ENCODE data around the gene ATG10. TPM values are rescaled to one million over a fixed set of nuclear protein-coding genes. Genes with fewer than 3 reads are reported as not detected.

ATG10 gene
- total RNA-seq, 5 donors from 2014 or later (not counting 1 experiment from before 2014, with no cell fraction given): 3.9 to 7.8 (median 6.6) TPM

- peak; percentile 72 to 92 (median 80) for DNase-seq
- no peaks in the 10 kb centered on the region for H3K9me3 ChIP-seq
- no peaks in the 10 kb centered on the region for H3K27me3 ChIP-seq (replicated peaks in 1 of 2; ENCODE audit: control insufficient read depth in 2 of 2, extremely low read depth in 1 of 2, insufficient read depth in 2 of 2, low read length in 1 of 2)
- Mint-ChIP-seq H3K27me3 (no peaks in the 10 kb centered on the region), H3K4me1 (peaks cover 35 to 53% (median 40%) of the 10 kb centered on the region in 3 donors), H3K9me3 (no peaks in the 10 kb centered on the region), H3K27ac (peak within 1 kb of the TSS; percentile 100), H3K36me3 (peaks cover 37% of the 10 kb centered on the region), H3K4me3 (peak within 1 kb of the TSS; percentile 91 to 97 (median 94))
- WGBS (ENCODE audit: insufficient coverage): 0% methylated on average over 51 of the region's 60 CpGs
- peak within 1 kb of the TSS; percentile 68 for H3K27ac ChIP-seq (ENCODE audit: low read length)
- peak within 1 kb of the TSS; percentile 69 to 87 for H3K4me3 ChIP-seq (ENCODE audit: control insufficient read depth in 1 of 2, extremely low read depth in 1 of 2, low read length in 1 of 2)
- peaks cover 3 to 25% of the 10 kb centered on the region in 2 donors for H3K36me3 ChIP-seq (ENCODE audit: control insufficient read depth in 2 of 2, extremely low read depth in 1 of 2, insufficient read depth in 1 of 2, low read length in 1 of 2)
- CTCF ChIA-PET: interaction anchor here in 1 of 2 donors (0.6 to 0.9 kb wide), 2 partner anchors 426 to 1005 kb away, joined by 3 to 4 read pairs; no protein-coding TSS in a partner anchor
- POLR2A ChIA-PET: interaction anchor here (0.6 kb wide), 5 partner anchors 42 to 1624 kb away, joined by 3 to 9 read pairs (median 5); partner anchors contain the start of genes DHFR (in 2 of the 2), MSH3 (in 1 of the 2) and ZCCHC9 (in 1 of the 2)
- peaks cover 4 to 17% of the 10 kb centered on the region in 2 experiments for H3K4me1 ChIP-seq (ENCODE audit: control insufficient read depth in 1 of 2, extremely low read depth in 1 of 2, insufficient read depth in 2 of 2, low read length in 2 of 2)
- ATAC-seq (replicated peaks in 1 of 4): peak; percentile 93 to 95 (median 94)
These were observed 306.3 kb downstream of the ATG10 start, which contains the start of gene RPS23 for GRCh38 chr5:82277987-82278710. Gene RPS23, minus strand, starts transcription at chr5:82278354. Its CDS starts 31 bp downstream, at chr5:82278323.

DNA sequence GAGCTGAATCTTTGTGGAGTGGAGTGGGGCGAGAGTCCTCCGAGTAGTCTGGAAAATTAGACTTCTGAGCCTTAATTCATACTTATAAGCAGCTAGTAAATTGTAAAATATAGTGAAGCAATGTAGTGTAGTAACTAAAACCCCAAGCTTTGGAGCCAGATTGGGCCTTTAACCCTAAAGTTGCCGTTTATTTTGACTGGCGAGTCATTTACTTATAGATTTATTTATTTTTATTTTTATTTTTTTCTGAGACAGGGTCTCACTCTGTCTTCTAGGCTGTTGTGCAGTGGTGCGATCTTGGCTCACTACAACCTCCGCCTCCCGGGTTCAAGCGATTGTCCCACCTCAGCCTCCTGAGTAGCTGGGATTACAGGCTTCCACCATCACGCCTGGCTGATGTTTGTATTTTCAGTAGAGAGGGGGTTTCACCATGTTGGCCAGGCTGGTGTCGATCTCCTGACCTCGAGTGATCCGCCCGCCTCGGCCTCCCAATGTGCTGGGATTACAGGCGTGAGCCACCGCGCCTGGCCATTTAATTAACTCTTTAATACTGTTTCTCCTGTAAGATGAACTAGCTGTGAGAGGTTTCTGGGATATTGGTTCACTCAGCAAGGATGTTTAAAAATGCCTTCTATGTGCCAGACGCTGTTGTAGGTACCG, 307.0 kb downstream of the ATG10 start:
- Histone ChIP-seq H3K9me3 (no peaks in the 10 kb centered on the region), H3K27ac (ENCODE audit: low read length) (peak overlapping the region; percentile 68), H3K36me3 (ENCODE audit: control insufficient read depth in 2 of 2, extremely low read depth in 1 of 2, insufficient read depth in 1 of 2, low read length in 1 of 2) (peaks cover 3 to 25% of the 10 kb centered on the region in 2 donors), H3K4me1 (ENCODE audit: control insufficient read depth in 1 of 2, extremely low read depth in 1 of 2, insufficient read depth in 2 of 2, low read length in 2 of 2) (peaks cover 4 to 17% of the 10 kb centered on the region in 2 experiments), H3K27me3 (replicated peaks in 1 of 2; ENCODE audit: control insufficient read depth in 2 of 2, extremely low read depth in 1 of 2, insufficient read depth in 2 of 2, low read length in 1 of 2) (no peaks in the 10 kb centered on the region), H3K4me3 (ENCODE audit: control insufficient read depth in 1 of 2, extremely low read depth in 1 of 2, low read length in 1 of 2) (peak overlapping the region; percentile 69 to 87)
- 96% methylated on average over 4 of the region's 19 CpGs for WGBS (ENCODE audit: insufficient coverage)
- Mint-ChIP-seq H3K27ac (peak overlapping the region; percentile 100), H3K36me3 (peaks cover 30% of the 10 kb centered on the region), H3K4me1 (peaks cover 32 to 48% (median 40%) of the 10 kb centered on the region in 3 donors), H3K4me3 (peak overlapping the region; percentile 91 to 97 (median 94)), H3K9me3 (no peaks in the 10 kb centered on the region), H3K27me3 (no peaks in the 10 kb centered on the region)
- ChIA-PET POLR2A (interaction anchor here (0.6 kb wide), 4 partner anchors 18 to 977 kb away, joined by 3 to 9 read pairs (median 5); partner anchors contain the start of gene ZCCHC9 (in 1 of the 2)), CTCF (interaction anchor here in 1 of 2 donors (0.6 to 0.9 kb wide), 2 partner anchors 427 to 1083 kb away, joined by 3 read pairs; no protein-coding TSS in a partner anchor)
- ATAC-seq (replicated peaks in 1 of 4): no peak
- DNase-seq: no peak

GRCh38 chr5:82283893-82284292, 312.1 kb downstream of the ATG10 start:
- Mint-ChIP-seq H3K4me3 (no peak overlapping the region), H3K9me3 (no peaks in the 10 kb centered on the region), H3K27me3 (no peaks in the 10 kb centered on the region), H3K4me1 (peaks cover 4 to 10% (median 10%) of the 10 kb centered on the region in 3 donors), H3K27ac (no peak overlapping the region), H3K36me3 (no peaks in the 10 kb centered on the region)
- Histone ChIP-seq H3K9me3 (no peaks in the 10 kb centered on the region), H3K36me3 (ENCODE audit: control insufficient read depth in 2 of 2, extremely low read depth in 1 of 2, insufficient read depth in 1 of 2, low read length in 1 of 2) (no peaks in the 10 kb centered on the region), H3K27ac (ENCODE audit: low read length) (no peak overlapping the region), H3K27me3 (replicated peaks in 1 of 2; ENCODE audit: control insufficient read depth in 2 of 2, extremely low read depth in 1 of 2, insufficient read depth in 2 of 2, low read length in 1 of 2) (no peaks in the 10 kb centered on the region), H3K4me3 (ENCODE audit: control insufficient read depth in 1 of 2, extremely low read depth in 1 of 2, low read length in 1 of 2) (no peak overlapping the region), H3K4me1 (ENCODE audit: control insufficient read depth in 1 of 2, extremely low read depth in 1 of 2, insufficient read depth in 2 of 2, low read length in 2 of 2) (peaks cover 0 to 3% of the 10 kb centered on the region in 2 experiments)
- POLR2A ChIA-PET: no interaction called here
- CTCF ChIA-PET: no interaction called here
- ATAC-seq (replicated peaks in 1 of 4) (no peak), DNase-seq (no peak)
- WGBS (ENCODE audit: insufficient coverage): no CpG with 5 or more reads among the region's 2 CpGs

GRCh38 chr5:82285206-82285605, 313.4 kb downstream of the ATG10 start:
- no peaks in the 10 kb centered on the region for H3K36me3 ChIP-seq (ENCODE audit: control insufficient read depth in 2 of 2, extremely low read depth in 1 of 2, insufficient read depth in 1 of 2, low read length in 1 of 2)
- Mint-ChIP-seq H3K27me3 (no peaks in the 10 kb centered on the region), H3K9me3 (no peaks in the 10 kb centered on the region), H3K36me3 (no peaks in the 10 kb centered on the region), H3K4me3 (no peak overlapping the region), H3K4me1 (peaks cover 0 to 1% (median 0%) of the 10 kb centered on the region in 3 donors), H3K27ac (no peak overlapping the region)
- WGBS (ENCODE audit: insufficient coverage): 88% methylated on average over 3 of the region's 6 CpGs
- no peaks in the 10 kb centered on the region for H3K9me3 ChIP-seq
- no peaks in the 10 kb centered on the region for H3K27me3 ChIP-seq (replicated peaks in 1 of 2; ENCODE audit: control insufficient read depth in 2 of 2, extremely low read depth in 1 of 2, insufficient read depth in 2 of 2, low read length in 1 of 2)
- ChIA-PET CTCF (no interaction called here), POLR2A (no interaction called here)
- H3K4me3 ChIP-seq (ENCODE audit: control insufficient read depth in 1 of 2, extremely low read depth in 1 of 2, low read length in 1 of 2): no peak overlapping the region
- no peak overlapping the region for H3K27ac ChIP-seq (ENCODE audit: low read length)
- DNase-seq (no peak), ATAC-seq (replicated peaks in 1 of 4) (no peak)
- H3K4me1 ChIP-seq (ENCODE audit: control insufficient read depth in 1 of 2, extremely low read depth in 1 of 2, insufficient read depth in 2 of 2, low read length in 2 of 2): no peaks in the 10 kb centered on the region

DNA sequence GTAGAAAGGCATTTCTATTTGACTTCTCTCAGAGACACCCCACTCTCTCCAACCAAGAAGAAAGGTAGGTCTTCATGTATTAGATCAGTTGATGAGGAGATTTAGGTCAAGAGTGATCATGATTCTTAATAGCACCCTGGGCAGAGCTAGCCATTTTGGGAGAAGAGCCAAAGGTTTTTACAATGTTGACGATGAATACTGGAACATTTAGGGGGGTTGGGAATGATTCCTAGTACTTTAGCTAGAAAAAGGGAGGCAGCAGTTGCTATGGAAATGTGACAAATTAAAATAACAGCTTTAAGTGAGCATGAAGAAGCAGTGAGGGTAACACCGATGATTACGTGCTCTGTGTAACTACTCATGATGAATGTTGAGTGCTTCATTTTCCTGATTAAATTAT, 315.8 kb downstream of the ATG10 start:
- Mint-ChIP-seq H3K27ac (no peak overlapping the region), H3K4me3 (no peak overlapping the region), H3K4me1 (no peaks in the 10 kb centered on the region), H3K27me3 (no peaks in the 10 kb centered on the region), H3K36me3 (no peaks in the 10 kb centered on the region), H3K9me3 (no peaks in the 10 kb centered on the region)
- ChIA-PET CTCF (interaction anchor here in 1 of 2 donors (0.7 kb wide), 1 partner anchor 10 kb away, joined by 4 read pairs; no protein-coding TSS in a partner anchor), POLR2A (no interaction called here)
- no peak overlapping the region for H3K4me3 ChIP-seq (ENCODE audit: control insufficient read depth in 1 of 2, extremely low read depth in 1 of 2, low read length in 1 of 2)
- no peaks in the 10 kb centered on the region for H3K27me3 ChIP-seq (replicated peaks in 1 of 2; ENCODE audit: control insufficient read depth in 2 of 2, extremely low read depth in 1 of 2, insufficient read depth in 2 of 2, low read length in 1 of 2)
- WGBS (ENCODE audit: insufficient coverage): 100% methylated on average over 1 of the region's 3 CpGs
- DNase-seq (no peak), ATAC-seq (replicated peaks in 1 of 4) (no peak)
- no peaks in the 10 kb centered on the region for H3K4me1 ChIP-seq (ENCODE audit: control insufficient read depth in 1 of 2, extremely low read depth in 1 of 2, insufficient read depth in 2 of 2, low read length in 2 of 2)
- no peak overlapping the region for H3K27ac ChIP-seq (ENCODE audit: low read length)
- H3K36me3 ChIP-seq (ENCODE audit: control insufficient read depth in 2 of 2, extremely low read depth in 1 of 2, insufficient read depth in 1 of 2, low read length in 1 of 2): no peaks in the 10 kb centered on the region
- H3K9me3 ChIP-seq: no peaks in the 10 kb centered on the region

DNA sequence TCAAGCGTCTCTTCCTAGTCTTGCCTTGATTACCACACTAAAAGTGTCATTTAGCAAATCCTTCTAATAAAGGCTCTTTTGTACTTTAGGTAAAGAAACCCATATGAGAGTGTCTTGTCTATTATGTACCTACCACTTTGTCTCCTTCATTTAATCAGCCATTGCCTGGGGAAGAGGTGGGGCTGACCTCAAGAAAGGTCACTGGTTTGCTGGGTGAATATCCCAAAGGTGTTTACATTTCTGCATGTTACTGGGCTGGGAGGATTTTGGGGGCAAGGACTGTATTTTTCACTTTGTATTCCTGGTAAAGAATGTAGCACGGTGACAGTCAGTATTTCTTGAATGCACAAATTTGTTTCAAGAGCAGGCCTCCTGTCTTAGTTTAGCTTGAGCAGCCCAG, 318.2 kb downstream of the ATG10 start:
- H3K27ac ChIP-seq (ENCODE audit: low read length): no peak overlapping the region
- Mint-ChIP-seq H3K36me3 (no peaks in the 10 kb centered on the region), H3K27ac (no peak overlapping the region), H3K27me3 (no peaks in the 10 kb centered on the region), H3K4me3 (no peak overlapping the region), H3K9me3 (no peaks in the 10 kb centered on the region), H3K4me1 (no peaks in the 10 kb centered on the region)
- H3K27me3 ChIP-seq (replicated peaks in 1 of 2; ENCODE audit: control insufficient read depth in 2 of 2, extremely low read depth in 1 of 2, insufficient read depth in 2 of 2, low read length in 1 of 2): no peaks in the 10 kb centered on the region
- DNase-seq (no peak), ATAC-seq (replicated peaks in 1 of 4) (no peak)
- POLR2A ChIA-PET: no interaction called here
- H3K4me1 ChIP-seq (ENCODE audit: control insufficient read depth in 1 of 2, extremely low read depth in 1 of 2, insufficient read depth in 2 of 2, low read length in 2 of 2): no peaks in the 10 kb centered on the region
- H3K36me3 ChIP-seq (ENCODE audit: control insufficient read depth in 2 of 2, extremely low read depth in 1 of 2, insufficient read depth in 1 of 2, low read length in 1 of 2): no peaks in the 10 kb centered on the region
- H3K9me3 ChIP-seq: no peaks in the 10 kb centered on the region
- no peak overlapping the region for H3K4me3 ChIP-seq (ENCODE audit: control insufficient read depth in 1 of 2, extremely low read depth in 1 of 2, low read length in 1 of 2)
- 100% methylated on average over 1 of the region's 2 CpGs for WGBS (ENCODE audit: insufficient coverage)
- CTCF ChIA-PET: interaction anchor here in 1 of 2 donors (0.6 kb wide), 1 partner anchor 33 kb away, joined by 4 read pairs; no protein-coding TSS in a partner anchor
